ENCODE data around the gene DOCK4.

The DOCK4 gene

DNA sequence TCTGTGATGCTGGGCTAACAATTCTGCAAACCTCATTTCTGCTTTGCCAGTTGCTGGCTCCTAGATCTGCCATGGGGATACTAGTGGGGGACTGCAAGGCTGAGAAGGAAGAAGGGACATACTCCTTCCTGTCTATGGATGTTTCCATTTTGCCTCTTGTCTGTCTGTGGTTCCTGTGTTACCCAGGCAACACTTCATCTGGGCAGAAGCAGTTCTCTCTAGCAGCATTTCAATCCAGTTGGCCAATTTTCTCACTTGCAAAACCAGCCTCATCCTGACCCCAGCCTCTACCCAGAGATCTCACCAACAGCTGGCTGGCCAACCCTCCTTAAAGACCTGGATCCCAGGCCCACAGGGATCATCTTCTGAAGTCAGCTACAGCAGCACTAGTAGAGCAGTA, 131.7 kb downstream of the DOCK4 start:
- no peak for DNase-seq (ENCODE audit: low read depth)

DNA sequence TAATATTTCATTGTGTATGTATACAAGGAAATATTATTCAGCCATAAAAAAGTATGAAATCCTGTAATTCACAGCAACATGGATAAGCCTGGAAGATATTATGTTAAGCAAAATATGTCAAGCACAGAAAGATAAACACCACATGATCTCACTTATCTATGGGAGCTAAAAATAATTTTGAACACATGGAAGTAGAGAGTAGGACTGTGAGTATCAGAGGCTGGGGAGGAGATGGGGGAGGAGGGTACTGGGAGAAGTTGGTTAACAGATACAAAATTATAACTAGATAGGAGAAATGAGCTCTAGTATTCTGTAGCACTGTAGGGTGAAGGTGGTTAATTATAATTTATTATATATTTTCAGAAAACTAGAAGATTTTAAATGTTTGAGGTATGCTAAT, 132.7 kb downstream of the DOCK4 start:
- no peak for DNase-seq (ENCODE audit: low read depth)

DNA sequence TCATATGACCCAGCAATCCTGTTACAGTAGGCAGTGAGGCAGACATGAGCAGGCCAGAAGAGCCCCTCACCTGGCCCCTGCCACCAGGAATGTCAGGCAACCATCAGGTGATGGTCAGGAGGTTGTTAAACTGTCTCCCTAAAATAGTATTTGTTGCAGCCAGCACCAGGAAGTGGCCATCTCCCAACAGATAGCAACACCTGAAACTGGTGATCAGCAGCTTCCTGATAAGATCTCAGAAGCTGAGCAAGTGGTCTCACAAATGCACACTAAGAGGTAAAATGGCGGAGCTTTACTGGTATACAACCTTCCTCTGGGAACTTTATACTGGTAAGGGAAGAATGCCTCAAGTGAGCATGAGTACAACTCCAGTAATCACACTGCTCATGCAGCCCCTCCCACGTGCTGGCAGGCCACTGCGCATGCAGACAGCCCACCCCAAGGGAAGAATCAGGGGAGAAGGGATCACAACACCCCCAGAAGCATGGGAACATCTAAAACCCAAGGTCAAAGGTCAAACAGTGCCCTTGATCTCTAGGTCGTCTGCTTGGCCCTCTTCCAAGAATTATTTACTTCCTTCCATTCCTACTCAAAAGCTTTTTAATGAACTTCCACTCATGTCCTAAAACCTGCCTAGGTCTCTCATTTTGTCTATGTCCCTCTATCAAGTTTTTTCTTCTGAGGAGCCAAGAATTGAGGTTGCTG, 133.5 kb downstream of the DOCK4 start:
- no peak for DNase-seq (ENCODE audit: low read depth)

DNA sequence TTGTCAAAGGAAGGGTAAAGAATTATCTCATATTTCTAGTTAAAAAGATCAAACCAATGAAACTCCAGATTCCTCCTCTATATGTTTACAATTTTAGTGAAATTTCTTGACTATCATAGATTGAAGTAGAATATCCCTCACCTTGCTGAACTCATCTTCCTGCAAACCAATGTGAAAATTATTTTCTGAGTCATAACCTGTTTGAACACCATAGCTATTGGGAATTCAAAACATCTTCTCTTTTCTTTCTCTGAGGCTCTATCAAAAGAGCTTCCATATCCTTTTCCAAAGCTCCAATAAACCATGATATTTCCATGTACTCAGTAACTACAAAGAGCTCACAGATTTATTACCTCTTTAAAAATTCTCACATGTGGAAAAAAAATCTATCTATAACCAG, 134.3 kb downstream of the DOCK4 start:
- DNase-seq (ENCODE audit: low read depth) = no peak

DNA sequence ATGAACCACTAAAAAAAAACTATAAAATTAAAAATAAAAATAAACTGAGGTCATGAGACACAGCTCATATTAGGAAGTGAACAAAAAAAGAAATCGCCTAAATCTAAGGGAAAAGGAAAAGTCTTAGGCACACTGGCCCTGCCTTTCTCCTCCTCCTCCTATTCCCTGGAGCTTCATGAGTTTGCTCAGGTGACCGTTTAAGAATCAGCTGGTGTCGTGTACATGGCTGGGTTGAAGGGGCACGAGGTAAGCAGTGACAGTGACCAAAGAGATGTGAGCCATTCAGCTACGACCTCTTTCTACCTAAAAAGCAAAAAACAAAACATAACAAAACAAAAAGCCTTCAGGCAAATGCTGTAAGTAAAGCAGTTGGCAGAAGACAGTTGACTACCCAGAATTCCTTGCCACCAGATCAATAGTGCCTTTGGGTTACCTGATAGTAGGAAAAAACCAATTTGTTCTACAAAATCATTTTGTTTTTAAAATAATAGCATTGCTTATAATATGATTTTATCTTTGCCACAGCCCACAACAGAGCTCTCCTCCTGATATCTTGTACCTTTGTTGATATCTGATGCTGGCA, 135.4 kb downstream of the DOCK4 start:
- no peak for DNase-seq (ENCODE audit: low read depth)

DNA sequence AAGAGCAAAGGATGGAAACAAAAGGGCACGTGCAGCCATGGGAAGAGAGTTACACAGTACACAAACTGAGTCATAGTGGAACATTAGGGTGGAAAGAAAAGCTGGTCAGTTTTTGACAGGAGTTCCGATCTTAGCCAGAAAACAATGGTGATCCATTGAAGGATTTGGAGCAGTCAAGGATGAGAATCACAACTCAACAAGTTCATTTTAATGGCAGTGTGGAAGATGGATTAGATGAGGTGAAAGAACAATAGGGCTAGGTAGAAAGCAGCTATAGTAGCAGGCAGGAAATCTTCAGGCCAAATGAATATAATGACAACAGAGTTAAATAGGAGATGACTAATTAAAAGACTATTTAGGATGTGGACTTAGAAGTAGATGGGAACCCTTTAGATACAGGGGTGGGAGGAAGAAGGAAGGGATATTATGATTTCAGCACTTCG, 136.3 kb downstream of the DOCK4 start:
- DNase-seq (ENCODE audit: low read depth) = no peak

DNA sequence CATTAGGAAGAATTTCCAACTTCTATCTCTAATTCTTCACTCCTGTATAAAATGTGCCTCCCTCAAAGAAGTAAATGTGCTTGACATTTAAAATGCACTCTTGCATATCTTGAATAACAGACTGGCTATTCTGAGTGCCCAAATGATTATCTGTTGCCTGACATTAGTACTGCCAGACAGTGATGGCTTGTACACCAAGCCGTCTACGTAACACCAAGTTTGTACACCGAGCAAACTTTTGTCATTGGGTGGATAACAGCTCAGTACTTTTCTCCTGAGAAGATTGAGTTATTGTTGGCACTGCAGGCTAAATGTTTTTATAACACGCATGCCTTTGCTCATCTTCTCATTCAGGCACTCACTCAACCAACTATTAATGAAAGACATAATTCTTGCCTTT, 137.2 kb downstream of the DOCK4 start:
- no peak for DNase-seq (ENCODE audit: low read depth)

DNA sequence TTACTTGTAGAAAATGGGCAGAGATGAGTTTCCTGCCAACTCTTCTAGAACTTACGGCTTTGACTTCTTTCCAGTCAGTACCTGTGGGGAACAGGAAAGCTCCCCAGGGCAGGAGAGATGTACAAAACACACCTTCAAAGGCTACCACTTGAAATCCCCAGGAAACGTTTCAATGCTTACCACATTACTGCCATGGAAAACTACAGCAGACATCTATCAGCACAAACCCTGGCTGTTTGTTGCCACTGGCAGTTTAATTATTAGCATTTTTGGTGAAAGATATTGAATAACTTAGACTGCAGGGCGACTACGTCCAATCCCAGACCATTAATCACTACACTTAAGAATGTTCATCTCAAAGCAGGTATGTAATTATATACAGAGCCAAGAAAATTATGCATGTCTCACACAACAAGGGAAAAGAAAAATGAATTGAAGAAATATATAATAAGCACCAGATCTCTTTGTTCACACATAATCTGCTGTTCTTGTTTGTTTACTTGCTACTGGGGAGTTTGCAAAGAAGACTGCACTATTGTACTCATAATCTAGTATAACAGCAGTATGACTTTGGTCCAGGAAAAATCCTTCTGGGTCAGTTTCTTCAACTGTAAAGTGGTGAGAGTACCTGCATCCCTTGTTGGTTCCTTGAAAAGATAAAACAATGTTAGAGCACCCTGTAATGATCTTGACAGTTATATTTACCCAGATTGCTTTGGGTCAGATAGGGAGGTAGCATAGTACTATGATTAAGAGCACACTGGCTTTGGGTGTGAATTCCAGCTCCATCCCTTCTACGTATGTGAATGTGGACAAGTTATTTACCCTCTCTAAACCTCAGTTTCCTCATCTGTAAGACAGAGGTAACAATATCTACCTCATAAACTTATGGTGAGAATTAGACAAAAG, 138.3 kb downstream of the DOCK4 start:
- no peak for DNase-seq (ENCODE audit: low read depth)

DNA sequence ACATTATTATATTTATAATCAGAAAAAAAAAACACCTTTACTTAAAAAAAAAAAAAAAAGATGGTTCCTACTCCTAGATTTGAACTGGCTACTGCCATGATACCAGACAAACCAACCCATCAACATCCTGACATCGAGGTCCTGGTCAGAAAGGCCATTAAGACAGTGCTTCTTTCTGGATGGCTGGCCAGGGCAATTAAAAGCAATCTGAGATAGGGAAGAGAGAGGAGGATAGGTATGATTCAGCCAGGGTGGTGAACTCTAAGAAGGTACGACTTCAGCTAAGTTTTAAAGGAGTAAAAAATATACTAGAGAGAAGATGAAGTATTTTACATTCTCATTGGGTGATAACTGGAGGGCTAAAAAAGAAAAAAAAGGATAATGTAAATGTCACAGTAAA, 139.0 kb downstream of the DOCK4 start:
- DNase-seq (ENCODE audit: low read depth) = no peak

DNA sequence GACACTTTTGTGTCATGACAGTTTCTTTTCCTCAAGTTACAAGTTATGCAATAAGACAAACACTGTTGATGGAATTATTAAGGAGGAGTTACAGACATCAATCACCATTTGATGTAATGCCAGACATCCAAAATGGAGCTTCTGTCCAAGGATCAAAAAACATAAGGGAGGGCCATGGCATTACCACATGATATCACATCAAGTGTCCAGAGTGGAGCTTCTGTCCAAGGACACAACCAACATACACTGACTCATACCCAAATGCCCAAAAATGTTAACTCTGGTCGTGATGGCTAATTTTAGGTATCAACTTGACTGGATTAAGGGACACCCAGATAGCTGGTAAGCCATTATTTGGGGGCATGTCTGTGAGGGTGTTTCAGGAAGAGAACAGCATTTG, 140.4 kb downstream of the DOCK4 start:
- DNase-seq (ENCODE audit: low read depth) = no peak

DNA sequence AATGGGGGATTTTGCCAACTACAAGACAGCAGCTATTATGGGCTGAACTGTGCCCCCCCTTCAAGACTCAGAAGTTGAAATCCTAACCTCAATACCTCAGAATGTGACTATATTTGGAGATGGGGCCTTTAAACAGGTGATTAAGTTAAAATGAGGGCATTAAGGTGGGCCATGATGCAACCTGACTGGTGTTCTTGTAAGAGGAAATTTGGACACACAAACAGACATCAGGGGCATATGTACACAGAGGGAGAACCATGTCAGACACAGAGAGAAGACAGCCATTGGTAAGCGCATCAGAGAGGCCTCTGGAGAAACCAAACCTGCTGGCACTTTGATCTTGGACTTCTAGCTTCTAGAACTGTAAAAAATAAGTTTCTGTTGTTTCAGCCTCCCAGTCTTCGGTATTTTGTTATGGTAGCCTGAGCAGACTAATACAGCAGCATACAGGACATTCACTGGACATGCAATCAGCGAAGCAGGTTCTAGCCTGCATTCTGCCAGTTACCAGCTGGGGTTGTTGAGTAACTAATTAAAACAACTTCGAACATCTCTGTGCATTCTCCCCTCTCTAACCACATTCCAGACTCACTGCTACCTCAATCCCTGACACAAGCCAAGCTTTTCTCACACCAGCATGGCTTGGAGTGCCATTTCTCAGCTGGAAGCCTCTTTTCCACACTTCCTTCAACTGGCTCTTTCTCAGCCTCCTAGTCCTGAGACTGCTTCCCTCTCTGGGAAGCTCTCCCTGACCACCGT, 141.4 kb downstream of the DOCK4 start:
- DNase-seq (ENCODE audit: low read depth) = no peak

DNA sequence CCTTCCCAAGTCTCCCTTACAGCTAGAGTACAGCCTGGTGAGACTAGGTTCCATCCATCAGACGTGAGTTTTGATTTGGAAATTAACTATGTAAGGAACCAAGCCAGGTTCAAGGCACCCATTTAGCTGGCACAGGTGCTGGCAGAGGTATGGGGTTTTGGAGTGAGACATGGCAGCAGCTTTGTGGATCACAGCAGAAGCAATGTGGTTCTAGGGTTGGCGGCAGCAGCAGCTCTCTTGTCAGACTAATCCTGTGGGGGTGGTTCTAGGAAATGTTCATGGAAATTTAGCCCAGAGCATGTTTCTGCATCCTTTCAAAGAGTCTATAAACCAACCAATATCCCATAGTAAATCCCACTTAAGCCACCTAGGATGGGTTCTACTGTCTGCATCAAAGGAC, 142.2 kb downstream of the DOCK4 start:
- DNase-seq (ENCODE audit: low read depth) = no peak

DNA sequence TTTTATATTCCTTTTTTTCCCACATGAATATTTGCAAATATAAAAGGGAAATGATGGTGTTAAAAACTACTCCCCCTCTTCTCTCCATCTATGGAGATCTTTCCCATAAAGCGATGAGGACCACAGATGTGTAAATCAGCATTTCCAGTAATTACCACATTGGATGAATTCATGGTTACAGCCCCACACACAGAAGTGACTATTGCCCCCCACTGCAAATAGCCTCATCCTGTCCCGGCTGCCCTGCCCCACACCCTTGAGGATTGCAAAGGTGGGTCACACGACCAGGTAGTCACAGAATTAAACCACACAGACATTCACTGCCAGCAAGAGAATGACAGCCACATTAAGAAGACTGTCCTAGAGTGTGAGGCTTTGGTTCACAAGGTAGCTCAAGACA, 145.1 kb downstream of the DOCK4 start:
- no peak for DNase-seq (ENCODE audit: low read depth)

DNA sequence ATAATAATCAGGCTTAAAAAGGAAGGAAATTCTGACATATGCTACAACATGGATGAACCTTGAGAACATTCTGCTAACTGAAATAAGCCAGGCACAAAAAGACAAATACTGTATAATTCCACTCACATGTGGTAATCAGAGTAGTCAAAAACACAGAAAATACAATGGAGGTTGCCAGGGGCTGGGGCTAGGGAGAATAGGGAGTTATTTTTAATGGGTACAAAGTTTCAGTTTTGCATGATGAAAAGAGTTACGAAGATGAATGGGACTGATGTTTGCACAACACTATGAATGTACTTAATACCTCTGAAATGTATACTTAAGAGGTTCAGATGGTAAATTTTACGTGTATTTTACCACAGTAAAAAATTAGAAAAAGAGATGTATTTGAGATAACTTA, 145.6 kb downstream of the DOCK4 start:
- no peak for DNase-seq (ENCODE audit: low read depth)

DNA sequence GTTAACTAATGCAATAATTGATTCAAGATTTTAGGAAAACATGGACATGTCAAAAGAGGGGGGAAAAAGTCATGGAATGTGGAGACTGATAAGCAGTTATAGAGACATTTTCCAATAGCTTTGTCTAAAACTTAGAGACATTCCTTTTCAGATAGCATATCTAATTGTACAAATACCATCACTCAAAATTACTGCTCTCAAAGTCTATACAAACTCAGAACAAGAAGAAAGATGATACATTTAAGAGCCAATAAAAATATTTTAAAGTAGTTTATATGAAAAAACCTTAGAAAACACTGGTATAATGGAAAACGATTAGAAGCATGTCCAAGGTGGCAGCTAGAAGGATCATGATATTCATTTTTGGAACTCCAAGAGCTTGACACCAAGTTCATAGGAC, 146.5 kb downstream of the DOCK4 start:
- no peak for DNase-seq (ENCODE audit: low read depth)

DNA sequence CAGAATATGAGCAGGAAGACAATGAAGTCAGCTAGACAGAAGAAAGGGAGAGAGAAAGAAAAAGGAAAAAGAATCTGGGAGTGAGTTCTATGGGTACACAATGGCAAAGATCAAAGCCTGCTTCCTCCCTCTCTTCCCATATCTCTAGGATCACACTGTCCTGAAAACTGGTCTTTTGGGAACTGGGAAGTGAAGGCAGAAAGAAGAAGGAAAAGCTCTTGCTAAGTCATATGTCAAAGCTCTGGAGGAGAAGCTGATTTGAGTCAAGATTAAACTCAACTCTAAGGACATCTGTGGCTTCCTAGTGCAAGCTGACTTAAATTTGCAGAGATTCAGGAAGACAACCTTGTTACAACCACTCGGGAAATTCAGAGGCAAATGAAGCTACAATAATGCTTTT, 147.5 kb downstream of the DOCK4 start:
- DNase-seq (ENCODE audit: low read depth) = no peak

DNA sequence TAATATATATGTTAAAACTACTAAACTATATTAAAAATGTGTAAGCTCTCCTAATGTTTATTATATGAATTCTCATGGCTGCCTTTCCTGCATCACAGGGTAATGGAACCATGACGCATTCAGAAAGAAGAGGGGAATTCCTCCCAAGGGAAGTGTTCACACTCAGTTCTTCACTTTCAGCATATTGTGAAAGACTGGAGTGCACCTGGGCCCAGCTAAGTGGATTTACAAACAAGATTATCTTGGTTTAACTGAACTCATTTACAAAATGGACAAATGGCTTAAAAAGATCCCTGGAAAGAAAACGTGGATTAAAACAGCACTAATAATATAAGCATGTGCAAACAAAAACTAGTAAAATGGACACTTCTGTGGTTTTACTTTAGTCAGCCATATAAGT, 149.8 kb downstream of the DOCK4 start:
- DNase-seq (ENCODE audit: low read depth) = no peak

DNA sequence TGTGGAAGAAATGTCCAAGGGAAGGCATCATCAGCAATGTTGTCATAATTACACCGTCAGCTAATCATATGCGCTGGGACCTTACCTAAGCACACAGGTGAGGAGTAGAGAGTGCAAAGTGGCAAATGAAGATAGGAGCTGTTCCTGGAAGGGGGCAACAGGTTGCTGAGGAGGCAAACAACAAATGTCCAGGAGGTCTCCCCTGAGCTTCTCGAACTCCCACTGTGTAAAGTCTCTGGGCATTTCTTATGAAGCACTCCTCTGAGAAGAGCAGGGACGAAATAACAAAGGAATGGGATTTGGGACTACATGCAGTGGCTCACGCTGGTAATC, 152.5 kb downstream of the DOCK4 start:
- DNase-seq (ENCODE audit: low read depth) = no peak

DNA sequence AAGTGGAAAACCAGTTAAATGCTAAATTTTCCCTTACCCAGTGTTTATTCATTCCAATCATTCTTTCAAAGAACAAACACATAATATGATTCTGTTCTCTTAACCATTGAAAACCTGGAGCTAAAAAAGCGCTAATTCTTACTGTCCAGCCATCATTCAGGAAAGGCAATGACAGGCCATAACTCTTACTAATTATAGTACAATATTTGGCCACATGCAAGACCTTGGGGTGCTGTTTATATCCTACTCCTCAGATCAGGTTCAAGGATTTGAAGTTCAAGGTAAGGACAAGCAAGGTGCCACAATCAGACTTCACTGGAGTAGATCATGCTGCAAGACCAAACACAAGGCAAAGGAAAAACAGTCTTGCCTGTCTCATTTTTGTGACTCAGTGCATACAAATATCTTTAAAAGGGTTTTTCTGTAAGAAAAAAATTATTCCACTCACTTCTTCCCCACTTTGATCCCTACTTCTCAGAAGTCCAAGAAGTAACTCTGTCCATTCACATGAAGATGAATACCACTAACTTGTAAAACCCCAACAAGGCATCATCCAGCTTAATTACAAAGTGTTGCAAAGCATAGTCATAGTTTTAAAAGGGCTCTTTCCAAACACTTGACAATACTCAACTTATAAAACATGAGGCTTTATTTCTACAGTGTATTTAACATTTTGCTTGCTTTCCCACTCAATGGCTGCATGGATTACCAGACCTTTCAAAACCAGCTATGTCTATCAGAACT, 153.0 kb downstream of the DOCK4 start:
- DNase-seq (ENCODE audit: low read depth) = no peak

DNA sequence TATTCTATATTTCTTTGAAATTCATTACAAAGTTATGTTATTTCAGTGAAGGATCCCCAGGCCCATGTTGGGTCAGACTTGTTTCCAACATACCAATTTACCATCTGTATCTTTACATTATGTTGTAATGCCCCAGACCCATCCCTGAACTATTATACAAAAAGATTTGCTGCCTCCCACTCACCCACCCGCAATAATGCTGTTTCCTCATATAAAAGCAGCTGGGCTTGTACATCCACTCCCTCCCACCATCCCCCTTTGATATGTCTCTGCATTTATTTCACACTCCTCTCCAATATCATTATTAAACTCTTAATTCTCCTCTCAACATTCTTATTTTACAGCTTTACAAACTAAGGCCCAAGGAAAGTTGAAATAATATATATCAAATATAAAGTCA, 153.7 kb downstream of the DOCK4 start:
- no peak for DNase-seq (ENCODE audit: low read depth)

DNA sequence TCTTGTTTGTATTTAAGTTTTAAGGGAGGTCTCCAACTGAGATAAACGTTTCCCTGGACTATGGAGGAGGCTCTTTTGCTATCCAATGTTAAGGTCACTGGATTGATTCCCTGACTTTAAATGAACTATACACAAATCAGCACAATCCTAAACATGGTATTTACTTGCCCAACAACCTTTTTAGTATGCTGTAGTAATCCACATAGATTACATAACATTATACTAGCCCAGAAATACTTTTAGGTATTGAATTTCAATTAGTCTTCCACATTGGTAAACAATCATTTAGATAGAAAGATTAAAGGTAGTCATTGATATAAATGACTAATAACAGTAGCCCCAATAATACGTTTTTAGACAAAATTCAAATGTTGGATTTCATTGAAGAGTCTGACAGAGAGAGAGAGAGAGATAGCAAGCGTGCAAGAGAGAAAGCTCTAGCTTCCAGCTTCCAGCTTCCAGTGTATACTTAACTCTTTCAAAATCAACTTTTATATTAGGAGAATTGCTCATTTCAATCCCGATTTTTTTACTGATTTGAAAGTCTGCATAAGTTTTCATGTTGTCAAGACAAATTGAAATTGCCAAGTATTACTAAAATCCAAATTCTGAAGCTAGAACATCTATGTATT, 155.8 kb downstream of the DOCK4 start:
- DNase-seq (ENCODE audit: low read depth) = no peak

All from activated gamma-delta T cell treated with anti-CD3 and anti-CD28 coated beads, Interleukin-2, amount 50 U/mL, for 16 hours (primary cell).